Mesendoderm (in vitro differentiated cells): ENCODE results near the gene CAMKMT.

Experiments used
- DNase-seq: peaks from one replicate; pipeline ENCODE4 v3.0.0; 2013
- H2AK5ac ChIP-seq: 2 replicates; pipeline ENCODE4 v1.6.1; 2013; ENCODE audit warnings: low read length, inconsistent platforms
- H2BK120ac ChIP-seq: 2 replicates; pipeline ENCODE4 v1.6.1; 2013; ENCODE audit warnings: low read depth, mild to moderate bottlenecking, low read length, moderate library complexity, mixed read lengths
- H2BK15ac ChIP-seq: replicated peaks from 2 replicates; pipeline ENCODE4 v1.6.1; 2013; ENCODE audit warnings: low read depth, mild to moderate bottlenecking, moderate library complexity
- H2BK5ac ChIP-seq: 2 replicates; pipeline ENCODE4 v1.6.1; 2013; ENCODE audit warnings: low read length, inconsistent platforms
- H3K18ac ChIP-seq: 2 replicates; pipeline ENCODE4 v1.6.1; 2013; ENCODE audit warnings: mild to moderate bottlenecking, low read length, mixed read lengths
- H3K23ac ChIP-seq: one replicate; pipeline ENCODE4 v1.6.1; 2013; ENCODE audit warnings: low read length
- H3K27ac ChIP-seq: 2 replicates; pipeline ENCODE4 v1.5.1; 2013; ENCODE audit warnings: low read depth, mild to moderate bottlenecking, inconsistent platforms, low read length, moderate library complexity
- H3K27me3 ChIP-seq: 2 replicates; pipeline ENCODE4 v1.6.1; 2013; ENCODE audit warnings: low read length, control low read depth, mild to moderate bottlenecking, inconsistent platforms; ENCODE audit not compliant: insufficient read depth, poor library complexity
- H3K36me3 ChIP-seq: 2 replicates; pipeline ENCODE4 v1.6.1; 2013; ENCODE audit warnings: low read length, inconsistent platforms; ENCODE audit not compliant: control insufficient read depth, insufficient read depth
- H3K4ac ChIP-seq: one replicate; pipeline ENCODE4 v1.6.1; 2013; ENCODE audit warnings: low read depth, mild to moderate bottlenecking, low read length, moderate library complexity
- H3K4me1 ChIP-seq: 2 replicates; pipeline ENCODE4 v1.6.1; 2013; ENCODE audit warnings: low read depth, low read length, inconsistent platforms; ENCODE audit not compliant: control insufficient read depth
- H3K4me2 ChIP-seq: 2 replicates; pipeline ENCODE4 v1.6.1; 2013; ENCODE audit warnings: low read length
- H3K4me3 ChIP-seq: 2 replicates; pipeline ENCODE4 v1.5.1; 2013; ENCODE audit warnings: mild to moderate bottlenecking, low read length
- H3K56ac ChIP-seq: one replicate; pipeline ENCODE4 v1.6.1; 2013; ENCODE audit warnings: low read length
- H3K79me1 ChIP-seq: 2 replicates; pipeline ENCODE4 v1.6.1; 2013; ENCODE audit warnings: low read length, inconsistent platforms
- H3K79me2 ChIP-seq: 2 replicates; pipeline ENCODE4 v1.6.1; 2013; ENCODE audit warnings: mild to moderate bottlenecking, low read length; ENCODE audit not compliant: control insufficient read depth, insufficient read depth
- H3K9ac ChIP-seq: 2 replicates; pipeline ENCODE4 v1.6.1; 2013; ENCODE audit warnings: low read length, inconsistent platforms
- H4K5ac ChIP-seq: one replicate; pipeline ENCODE4 v1.6.1; 2013; ENCODE audit warnings: low read length
- H4K8ac ChIP-seq: one replicate; pipeline ENCODE4 v1.6.1; 2013; ENCODE audit warnings: low read depth, mild to moderate bottlenecking, control low read depth, low read length, moderate library complexity
- WGBS: extraction: QIAGEN DNeasy Blood & Tissue Kit; methylation state at CpG from one replicate; pipeline ENCODE4 v1.1.7; 2013; ENCODE audit warnings: low lambda C conversion rate, missing lambda C conversion rate; ENCODE audit not compliant: insufficient coverage; ENCODE audit errors: extremely low coverage; 5-methylcytosine and 5-hydroxymethylcytosine counted together

The CAMKMT gene

DNA sequence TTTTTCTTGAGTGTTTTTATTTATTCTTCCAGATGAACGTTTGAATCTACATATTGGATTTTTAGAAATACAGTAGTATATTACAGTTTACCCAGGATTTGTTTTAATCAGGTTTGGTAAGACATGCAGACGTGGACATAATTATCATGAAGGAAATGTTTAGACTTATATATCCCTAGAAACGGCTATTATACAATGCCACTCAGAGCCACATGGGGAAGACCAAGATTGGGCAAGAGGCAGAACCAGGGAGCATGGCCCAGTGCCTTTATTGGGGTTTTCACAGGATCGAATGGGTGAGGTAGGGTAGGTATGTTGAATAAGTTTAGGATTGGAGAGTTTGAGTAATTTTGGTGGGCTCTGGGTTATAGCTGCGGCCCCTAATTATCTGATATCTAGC is 212.2 kb downstream of the CAMKMT start:
- Histone ChIP-seq H3K4ac (no peak overlapping the region), H2BK15ac (no peak overlapping the region), H3K4me2 (no peak overlapping the region), H4K8ac (no peak overlapping the region), H3K79me2 (no peaks in the 10 kb centered on the region), H3K79me1 (no peaks in the 10 kb centered on the region), H3K56ac (no peak overlapping the region), H2BK5ac (no peak overlapping the region), H3K18ac (no peak overlapping the region), H2BK120ac (no peak overlapping the region), H3K36me3 (no peaks in the 10 kb centered on the region), H4K5ac (no peak overlapping the region), H2AK5ac (no peak overlapping the region), H3K27me3 (no peaks in the 10 kb centered on the region), H3K4me1 (no peaks in the 10 kb centered on the region), H3K4me3 (no peak overlapping the region), H3K23ac (no peak overlapping the region), H3K9ac (no peak overlapping the region), H3K27ac (no peak overlapping the region)
- WGBS: no CpG with 5 or more reads among the region's 5 CpGs
- no peak for DNase-seq

DNA sequence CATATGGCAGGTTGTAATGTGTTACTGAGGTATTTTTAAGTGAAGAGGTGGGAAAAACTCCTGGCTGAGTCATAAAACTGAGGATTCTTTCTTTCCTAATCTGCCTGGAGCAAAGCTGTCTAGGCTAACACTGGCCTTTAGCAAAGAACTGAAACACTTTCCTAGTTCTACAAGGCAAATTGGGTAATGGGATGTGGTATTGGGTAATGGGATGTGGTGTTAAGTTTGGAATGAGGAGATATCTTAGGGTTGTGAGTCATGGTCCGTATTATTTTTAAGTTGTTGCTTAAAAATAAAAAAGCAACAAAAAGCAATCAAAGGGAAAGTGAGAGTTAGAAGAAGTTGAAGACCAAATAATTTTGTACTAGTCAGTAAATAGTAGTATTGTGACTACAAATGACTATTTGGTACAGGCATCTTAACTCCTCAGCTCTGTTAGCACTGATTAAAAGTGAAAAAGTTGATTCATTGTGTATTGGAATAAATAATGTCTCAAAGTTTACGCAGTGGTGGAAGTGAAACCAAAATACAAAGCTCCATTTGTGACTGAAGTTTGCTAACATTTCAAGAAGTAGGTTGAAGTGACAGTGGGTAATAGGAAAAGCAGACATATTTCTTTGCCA is 216.8 kb downstream of the CAMKMT start:
- H2BK15ac ChIP-seq: no peak overlapping the region
- H4K8ac ChIP-seq: no peak overlapping the region
- 100% methylated on average over 1 of the region's 2 CpGs for WGBS
- DNase-seq: no peak
- H3K4ac ChIP-seq: no peak overlapping the region
- no peak overlapping the region for H3K23ac ChIP-seq
- no peak overlapping the region for H3K18ac ChIP-seq
- no peak overlapping the region for H3K56ac ChIP-seq
- no peak overlapping the region for H3K9ac ChIP-seq
- no peak overlapping the region for H4K5ac ChIP-seq
- no peaks in the 10 kb centered on the region for H3K79me1 ChIP-seq
- H2BK120ac ChIP-seq: no peak overlapping the region
- H3K27me3 ChIP-seq: no peaks in the 10 kb centered on the region
- no peak overlapping the region for H2BK5ac ChIP-seq
- no peaks in the 10 kb centered on the region for H3K36me3 ChIP-seq
- no peak overlapping the region for H3K4me3 ChIP-seq
- H3K4me1 ChIP-seq: no peaks in the 10 kb centered on the region
- H3K4me2 ChIP-seq: no peak overlapping the region
- H2AK5ac ChIP-seq: no peak overlapping the region
- no peaks in the 10 kb centered on the region for H3K79me2 ChIP-seq
- no peak overlapping the region for H3K27ac ChIP-seq

DNA sequence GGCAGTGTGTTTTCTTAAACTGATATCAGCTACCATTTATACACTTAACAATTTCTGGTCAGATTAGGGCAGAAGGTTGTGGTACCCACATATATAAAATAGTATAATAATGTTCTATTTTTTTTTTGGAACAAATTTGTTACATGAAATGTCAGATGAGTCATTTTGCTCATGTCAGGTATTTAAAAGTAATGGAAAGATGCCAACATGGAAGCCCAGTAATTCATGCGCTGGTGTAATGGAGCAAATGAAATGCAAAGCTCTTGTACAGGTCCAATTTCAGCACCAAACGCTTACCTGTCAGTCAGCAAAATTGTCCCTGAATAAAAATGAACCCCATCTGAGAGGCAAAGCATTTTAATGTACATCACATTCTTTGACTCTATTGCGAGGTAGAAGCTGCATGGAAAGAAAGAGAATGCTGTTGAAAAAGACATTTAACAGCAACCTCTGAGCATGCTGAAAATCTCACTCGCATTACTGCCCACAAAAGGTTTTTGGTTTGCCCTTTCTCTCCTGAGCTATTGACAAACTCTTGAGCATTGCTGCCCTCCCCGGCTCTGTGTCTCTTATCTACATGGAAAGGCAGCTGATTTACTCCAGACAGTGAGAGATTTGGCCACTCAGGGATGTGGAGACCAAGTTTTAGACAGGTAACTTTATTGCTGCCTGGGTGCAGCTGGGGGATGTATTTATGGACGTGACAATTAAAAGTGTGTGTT is 217.5 kb downstream of the CAMKMT start:
- DNase-seq: no peak
- no peak overlapping the region for H3K4me3 ChIP-seq
- no peaks in the 10 kb centered on the region for H3K27me3 ChIP-seq
- no peaks in the 10 kb centered on the region for H3K36me3 ChIP-seq
- no peak overlapping the region for H2BK120ac ChIP-seq
- H2BK15ac ChIP-seq: no peak overlapping the region
- H3K23ac ChIP-seq: no peak overlapping the region
- no peak overlapping the region for H2AK5ac ChIP-seq
- H3K56ac ChIP-seq: no peak overlapping the region
- H3K4me2 ChIP-seq: no peak overlapping the region
- no peaks in the 10 kb centered on the region for H3K79me2 ChIP-seq
- no peak overlapping the region for H4K8ac ChIP-seq
- H3K79me1 ChIP-seq: no peaks in the 10 kb centered on the region
- no peak overlapping the region for H3K27ac ChIP-seq
- no peak overlapping the region for H3K4ac ChIP-seq
- no peak overlapping the region for H4K5ac ChIP-seq
- no peak overlapping the region for H2BK5ac ChIP-seq
- no peaks in the 10 kb centered on the region for H3K4me1 ChIP-seq
- WGBS: no CpG with 5 or more reads among the region's 6 CpGs
- no peak overlapping the region for H3K18ac ChIP-seq
- H3K9ac ChIP-seq: no peak overlapping the region

DNA sequence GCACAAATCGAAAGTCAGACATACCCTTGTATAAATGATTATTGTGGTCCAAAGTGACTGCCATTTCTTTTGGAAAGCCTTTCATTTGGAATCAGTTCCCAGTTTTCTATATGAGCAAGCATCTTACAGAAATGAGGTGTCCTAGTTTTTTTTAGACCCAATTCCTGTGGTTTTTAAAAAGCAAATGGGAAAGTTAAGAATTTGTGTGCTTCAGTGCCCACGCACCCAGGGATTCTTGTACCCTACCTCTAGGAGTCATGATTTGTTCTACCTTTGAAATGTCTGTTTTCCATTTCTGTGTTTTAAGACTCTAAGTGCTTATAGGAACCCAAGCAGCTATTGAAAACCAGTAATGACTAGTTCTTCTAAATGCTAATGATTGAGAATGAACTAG is 218.1 kb downstream of the CAMKMT start:
- Histone ChIP-seq H3K4me2 (no peak overlapping the region), H3K18ac (no peak overlapping the region)
- no CpG with 5 or more reads among the region's 2 CpGs for WGBS

DNA sequence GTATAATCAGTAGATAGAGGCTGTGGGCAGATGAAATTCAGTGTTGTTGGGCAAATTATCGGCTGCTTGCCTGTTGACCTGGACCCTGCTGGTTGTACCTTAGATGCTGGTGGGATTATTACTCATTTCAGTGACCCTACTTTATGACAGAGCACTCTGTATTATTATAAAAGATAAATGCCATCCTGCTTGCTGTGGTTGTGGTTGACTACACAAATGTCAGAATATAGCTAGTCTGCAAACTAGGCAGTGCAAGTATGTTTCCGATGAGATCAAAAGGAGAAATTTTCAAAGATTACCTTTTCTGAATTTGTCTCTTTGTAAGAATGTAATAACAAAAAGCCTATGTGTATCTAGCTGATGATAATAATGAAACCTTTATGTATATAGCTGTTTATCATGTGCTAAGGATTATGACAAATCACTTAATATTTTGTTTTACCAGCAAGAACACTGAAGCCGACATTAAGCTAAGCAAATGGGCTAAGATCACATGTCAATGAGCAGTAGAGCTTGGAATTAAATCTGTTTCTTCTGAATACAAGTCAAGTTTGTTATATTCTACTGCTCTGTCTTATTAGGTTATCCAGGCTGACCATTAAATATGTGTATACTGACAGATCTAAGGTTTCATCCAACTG is 219.2 kb downstream of the CAMKMT start:
- H3K4ac ChIP-seq: no peak overlapping the region
- H2BK120ac ChIP-seq: no peak overlapping the region
- no peak overlapping the region for H3K9ac ChIP-seq
- no CpG with 5 or more reads among the region's 3 CpGs for WGBS
- no peak overlapping the region for H4K5ac ChIP-seq
- H3K4me3 ChIP-seq: no peak overlapping the region
- DNase-seq: no peak
- no peak overlapping the region for H2BK5ac ChIP-seq
- no peaks in the 10 kb centered on the region for H3K79me2 ChIP-seq
- H3K27me3 ChIP-seq: no peaks in the 10 kb centered on the region
- no peak overlapping the region for H4K8ac ChIP-seq
- H2BK15ac ChIP-seq: no peak overlapping the region
- H3K79me1 ChIP-seq: no peaks in the 10 kb centered on the region
- no peak overlapping the region for H3K27ac ChIP-seq
- no peak overlapping the region for H2AK5ac ChIP-seq
- no peak overlapping the region for H3K4me2 ChIP-seq
- H3K56ac ChIP-seq: no peak overlapping the region
- H3K18ac ChIP-seq: no peak overlapping the region
- H3K4me1 ChIP-seq: no peaks in the 10 kb centered on the region
- no peak overlapping the region for H3K23ac ChIP-seq
- H3K36me3 ChIP-seq: no peaks in the 10 kb centered on the region

More for the DNA sequence above, 218.1 kb downstream of the CAMKMT start:
- Histone ChIP-seq H3K27me3 (no peaks in the 10 kb centered on the region), H3K9ac (no peak overlapping the region), H4K5ac (no peak overlapping the region), H2AK5ac (no peak overlapping the region), H2BK15ac (no peak overlapping the region), H3K79me1 (no peaks in the 10 kb centered on the region), H3K23ac (no peak overlapping the region), H3K4me3 (no peak overlapping the region), H3K56ac (no peak overlapping the region), H3K4me1 (no peaks in the 10 kb centered on the region), H3K4ac (no peak overlapping the region), H3K79me2 (no peaks in the 10 kb centered on the region), H2BK5ac (no peak overlapping the region), H4K8ac (no peak overlapping the region), H3K27ac (no peak overlapping the region), H3K36me3 (no peaks in the 10 kb centered on the region), H2BK120ac (no peak overlapping the region)
- no peak for DNase-seq
